ENCODE data around the gene ERCC3.
"Not testable (repeated sequence)": the region's sequence is repeated elsewhere in the genome, so short reads cannot be mapped to it uniquely, and the experiment has no call there.

The ERCC3 gene

DNA sequence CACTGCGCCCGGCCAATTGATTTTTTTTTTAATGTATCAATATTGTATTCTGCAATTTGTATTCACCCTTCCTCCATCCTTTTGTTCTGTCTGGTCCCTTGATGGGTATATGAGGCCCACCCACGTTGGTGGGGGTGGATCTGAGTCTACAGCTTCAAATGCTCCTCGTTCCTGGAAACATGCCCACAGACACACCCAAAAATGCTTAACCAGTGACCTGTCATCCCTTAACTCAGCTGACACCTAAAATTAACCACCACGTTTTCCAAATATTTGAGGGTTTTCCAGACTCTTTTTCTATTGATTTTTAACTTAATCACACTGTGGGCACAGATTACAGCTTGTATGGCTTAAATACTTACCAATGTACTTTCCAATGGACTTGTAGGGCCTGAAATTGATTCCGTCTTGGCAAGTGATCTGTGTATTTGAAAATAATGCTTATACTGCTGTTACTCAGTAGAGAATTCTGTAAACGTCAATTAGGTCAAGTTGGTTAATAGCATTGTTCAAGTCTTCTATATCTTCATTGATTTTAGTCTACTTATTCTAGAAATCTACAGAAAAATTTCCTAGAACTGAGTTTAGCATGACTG lies 39.5 kb downstream of the ERCC3 start:
- DNase-seq (ENCODE audit: low read depth in 2 of 2), result peak; percentile 26 to 33

DNA sequence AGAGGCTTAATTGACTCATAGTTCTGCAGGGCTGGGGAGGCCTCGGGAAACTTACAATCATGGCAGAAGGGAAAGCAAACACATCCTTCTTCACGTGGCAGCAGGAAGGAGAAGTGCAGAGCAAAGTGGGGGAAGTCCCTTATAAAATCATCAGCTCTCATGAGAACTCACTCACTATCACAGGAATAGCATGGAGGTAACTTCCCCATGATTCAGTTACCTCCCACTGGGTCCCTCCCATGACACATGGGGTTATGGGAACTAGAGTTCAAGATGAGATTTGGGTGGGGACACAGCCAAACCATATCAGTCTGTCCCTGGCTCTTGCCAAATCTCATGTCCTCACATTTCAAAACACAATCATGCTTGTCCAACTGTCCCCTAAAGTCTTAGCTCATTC lies 52.8 kb downstream of the ERCC3 start:
- not testable (repeated sequence) for DNase-seq (ENCODE audit: low read depth in 2 of 2); H3K4me3 ChIP-seq (replicated peaks in 1 of 2; ENCODE audit: low read depth in 2 of 2, low read length in 2 of 2)

More for the DNA sequence above, 39.5 kb downstream of the ERCC3 start:
- TF ChIP-seq, protein P1, sequence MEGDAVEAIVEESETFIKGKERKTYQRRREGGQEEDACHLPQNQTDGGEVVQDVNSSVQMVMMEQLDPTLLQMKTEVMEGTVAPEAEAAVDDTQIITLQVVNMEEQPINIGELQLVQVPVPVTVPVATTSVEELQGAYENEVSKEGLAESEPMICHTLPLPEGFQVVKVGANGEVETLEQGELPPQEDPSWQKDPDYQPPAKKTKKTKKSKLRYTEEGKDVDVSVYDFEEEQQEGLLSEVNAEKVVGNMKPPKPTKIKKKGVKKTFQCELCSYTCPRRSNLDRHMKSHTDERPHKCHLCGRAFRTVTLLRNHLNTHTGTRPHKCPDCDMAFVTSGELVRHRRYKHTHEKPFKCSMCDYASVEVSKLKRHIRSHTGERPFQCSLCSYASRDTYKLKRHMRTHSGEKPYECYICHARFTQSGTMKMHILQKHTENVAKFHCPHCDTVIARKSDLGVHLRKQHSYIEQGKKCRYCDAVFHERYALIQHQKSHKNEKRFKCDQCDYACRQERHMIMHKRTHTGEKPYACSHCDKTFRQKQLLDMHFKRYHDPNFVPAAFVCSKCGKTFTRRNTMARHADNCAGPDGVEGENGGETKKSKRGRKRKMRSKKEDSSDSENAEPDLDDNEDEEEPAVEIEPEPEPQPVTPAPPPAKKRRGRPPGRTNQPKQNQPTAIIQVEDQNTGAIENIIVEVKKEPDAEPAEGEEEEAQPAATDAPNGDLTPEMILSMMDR (IDR thresholded peaks at IDR 0.05; ENCODE audit: low read depth, low read length), result no peak
- no peak overlapping the region for H3K4me3 ChIP-seq (replicated peaks in 1 of 2; ENCODE audit: low read depth in 2 of 2, low read length in 2 of 2)

DNA sequence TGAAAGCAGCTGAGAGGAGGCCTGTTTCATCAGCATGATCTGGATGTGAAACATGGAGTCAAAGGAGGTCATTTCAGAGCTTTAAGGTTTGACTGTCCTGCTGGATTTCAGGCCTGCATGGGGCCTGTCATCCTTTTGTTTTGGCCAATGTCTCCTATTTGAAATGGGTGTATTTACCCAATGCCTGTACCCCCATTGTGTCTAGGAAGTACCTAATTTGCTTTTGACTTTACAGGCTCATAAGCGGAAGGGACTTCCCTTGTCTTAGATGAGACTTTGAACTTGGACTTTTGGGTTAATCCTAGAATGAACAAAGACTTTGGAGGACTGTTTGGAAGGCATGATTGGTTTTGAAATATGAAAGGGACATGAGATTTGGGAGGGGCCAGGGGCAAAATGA lies 54.5 kb downstream of the ERCC3 start:
- DNase-seq (ENCODE audit: low read depth in 2 of 2), result no peak
- TF ChIP-seq, protein P1 (IDR thresholded peaks at IDR 0.05; ENCODE audit: low read depth, low read length), result no peak
- no peak overlapping the region for H3K4me3 ChIP-seq (replicated peaks in 1 of 2; ENCODE audit: low read depth in 2 of 2, low read length in 2 of 2)

DNA sequence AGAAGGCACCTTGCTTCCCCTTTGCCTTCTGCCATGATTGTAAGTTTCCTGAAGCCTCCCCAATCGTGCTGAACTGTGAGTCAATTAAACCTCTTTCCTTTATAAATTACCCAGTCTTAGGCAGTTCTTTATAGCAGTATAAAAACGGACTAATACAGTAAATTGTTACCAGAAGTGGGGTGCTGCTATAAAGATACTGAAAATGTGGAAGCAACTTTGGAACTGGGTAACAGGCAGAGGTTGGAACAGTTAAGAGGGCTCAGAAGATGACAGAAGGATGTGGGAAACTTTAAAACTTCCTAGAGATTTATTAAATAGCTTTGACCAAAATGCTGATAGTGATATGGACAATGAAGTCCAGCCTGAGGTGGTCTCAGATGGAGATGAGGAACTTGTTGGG lies 56.2 kb downstream of the ERCC3 start:
- H3K4me3 ChIP-seq (replicated peaks in 1 of 2; ENCODE audit: low read depth in 2 of 2, low read length in 2 of 2); DNase-seq (ENCODE audit: low read depth in 2 of 2): not testable (repeated sequence)

DNA sequence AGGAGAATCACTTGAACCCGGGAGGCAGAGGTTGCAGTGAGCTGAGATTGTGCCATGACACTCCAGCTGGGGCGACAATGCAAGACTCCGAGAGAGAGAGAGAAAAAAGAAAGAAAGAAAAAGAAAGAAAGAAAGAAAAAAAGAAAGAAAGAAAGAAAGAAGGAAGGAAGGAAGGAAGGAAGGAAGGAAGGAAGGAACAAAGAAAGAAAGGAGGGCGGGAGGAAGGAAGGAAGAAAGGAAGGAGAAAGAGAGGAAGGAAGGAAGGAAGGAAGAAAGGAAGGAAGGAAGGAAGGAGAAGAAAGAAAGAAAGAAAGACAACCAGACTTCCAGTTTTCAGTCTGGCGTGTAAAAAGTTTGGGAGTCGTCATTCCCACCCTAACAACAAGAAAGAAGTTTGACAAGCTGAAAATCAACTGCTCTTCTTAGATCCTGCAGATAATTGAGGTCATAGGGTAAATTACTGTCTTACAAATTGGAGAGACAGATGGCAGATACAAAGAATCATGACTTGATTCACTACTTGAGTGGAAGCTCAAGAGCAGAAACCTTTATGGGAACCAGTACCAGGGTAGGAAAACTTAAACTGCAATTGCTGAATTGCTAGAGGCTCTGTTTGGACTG lies 58.8 kb downstream of the ERCC3 start:
- TF ChIP-seq, protein P1 (IDR thresholded peaks at IDR 0.05; ENCODE audit: low read depth, low read length), result no peak
- H3K4me3 ChIP-seq (replicated peaks in 1 of 2; ENCODE audit: low read depth in 2 of 2, low read length in 2 of 2), result no peak overlapping the region
- no peak for DNase-seq (ENCODE audit: low read depth in 2 of 2)

DNA sequence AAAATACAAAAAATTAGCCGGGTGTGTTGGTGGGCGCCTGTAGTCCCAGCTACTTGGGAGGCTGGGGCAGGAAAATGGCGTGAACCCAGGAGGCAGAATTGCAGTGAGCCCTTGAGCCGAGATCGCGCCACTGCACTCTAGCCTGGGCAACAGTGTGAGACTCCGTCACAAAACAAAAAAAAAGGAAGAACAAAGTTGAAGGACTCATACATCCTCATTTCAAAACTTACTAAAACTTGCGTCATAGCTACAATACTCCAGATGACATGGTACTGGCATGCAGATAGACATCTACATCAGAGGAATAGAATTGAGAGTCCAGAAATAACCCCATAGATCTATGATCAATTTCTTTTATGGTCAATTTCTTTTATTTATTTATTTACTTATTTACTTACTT lies 60.2 kb downstream of the ERCC3 start:
- DNase-seq (ENCODE audit: low read depth in 2 of 2), result no peak

DNA sequence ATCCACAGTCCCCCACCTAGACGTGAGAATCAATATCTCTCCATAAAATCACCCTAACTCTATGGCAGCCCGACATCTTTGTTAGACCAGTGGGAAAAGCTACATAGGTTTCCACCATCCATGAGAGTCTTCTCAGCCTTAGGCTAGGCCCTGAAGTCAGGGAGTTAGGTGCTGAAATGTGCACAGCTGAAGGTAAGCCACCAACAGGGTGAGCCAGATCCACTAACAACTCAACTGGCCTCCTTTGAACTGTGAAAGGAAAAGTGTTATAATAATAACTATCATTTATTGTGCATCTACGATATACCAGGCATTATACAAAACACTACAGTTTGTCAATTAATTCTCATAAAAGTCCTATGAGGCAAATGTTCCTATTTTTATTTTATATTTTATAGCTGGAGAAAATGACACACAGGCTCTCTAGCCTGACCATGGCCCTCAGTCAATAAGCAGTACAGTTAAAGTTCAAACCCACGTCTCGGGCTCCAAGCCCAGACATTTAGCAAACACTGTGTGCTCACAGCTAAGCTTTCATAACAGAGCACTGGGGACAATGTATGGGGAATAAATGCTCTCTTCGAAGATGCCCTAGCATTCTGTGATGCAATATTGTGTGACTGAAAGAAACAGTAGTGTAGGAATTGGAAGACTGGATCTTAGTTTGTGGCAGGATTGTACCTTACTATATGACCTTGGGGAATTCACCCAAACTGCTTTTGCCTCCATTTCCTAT lies 62.6 kb downstream of the ERCC3 start:
- H3K4me3 ChIP-seq (replicated peaks in 1 of 2; ENCODE audit: low read depth in 2 of 2, low read length in 2 of 2), result no peak overlapping the region
- TF ChIP-seq, protein P1 (IDR thresholded peaks at IDR 0.05; ENCODE audit: low read depth, low read length), result no peak
- peak in 1 of 2 donors; percentile 45 for DNase-seq (ENCODE audit: low read depth in 2 of 2)

More for the DNA sequence above, 60.2 kb downstream of the ERCC3 start:
- TF ChIP-seq, protein P1 (IDR thresholded peaks at IDR 0.05; ENCODE audit: low read depth, low read length), result no peak
- H3K4me3 ChIP-seq (replicated peaks in 1 of 2; ENCODE audit: low read depth in 2 of 2, low read length in 2 of 2), result no peak overlapping the region
